Activated B cell treated with CpG ODN at 0.5 μM for 24 hours (primary cell): ENCODE results near the gene FBXO24. TPM values are rescaled to one million over a fixed set of nuclear protein-coding genes. Genes with fewer than 3 reads are reported as not detected.

Source experiments
- ATAC-seq: fragments of 200-7000 bp; cut with Tn5 transposase; one replicate; pipeline ENCODE4 v1.10.0; 2021; ENCODE audit warnings: low read depth, mild to moderate bottlenecking, moderate library complexity
- CTCF ChIA-PET: fragments of 350-600 bp; sonication (Branson Sonifier 250); formaldehyde crosslinking; loops from one replicate; lab custom pipeline; 2021; ENCODE audit warnings: antibody characterized with exemption; lab: Charles Lee
- POLR2A ChIA-PET: fragments of 350-600 bp; sonication (Branson Sonifier 250); formaldehyde crosslinking; loops from one replicate; lab custom pipeline; 2021; ENCODE audit warnings: antibody characterized with exemption; lab: Charles Lee
- DNase-seq: peaks from one replicate; pipeline ENCODE4 v3.0.0; 2022
- H3K27ac Mint-ChIP-seq: one replicate; pipeline ENCODE4 v1.8.0; 2020; ENCODE audit warnings: mixed read lengths
- H3K27me3 Mint-ChIP-seq: one replicate; pipeline ENCODE4 v1.8.0; 2021; ENCODE audit warnings: mixed read lengths
- H3K36me3 Mint-ChIP-seq: one replicate; pipeline ENCODE4 v1.8.0; 2021; ENCODE audit warnings: low read depth, mixed read lengths
- H3K4me1 Mint-ChIP-seq: one replicate; pipeline ENCODE4 v1.8.0; 2021; ENCODE audit warnings: mixed read lengths
- H3K4me3 Mint-ChIP-seq: one replicate; pipeline ENCODE4 v1.8.0; 2020; ENCODE audit warnings: mild to moderate bottlenecking, mixed read lengths
- H3K9me3 Mint-ChIP-seq: one replicate; pipeline ENCODE4 v1.8.0; 2020; ENCODE audit warnings: mixed read lengths
- CTCF ChIP-seq: fragments of 200-600 bp; IDR thresholded peaks from one replicate; pipeline ENCODE4 v1.8.0; 2022; ENCODE audit warnings: antibody characterized with exemption, mild to moderate bottlenecking
- intact Hi-C: fragments of 100-400 bp; cut with micrococcal nuclease; formaldehyde crosslinking; loops from one replicate; pipeline ENCODE4 v1.15.1; 2024
- total RNA-seq: library from RNA; stranded (reverse); gene quantifications from 2 replicates; pipeline ENCODE4 v1.2.3, GENCODE V29; 2022

The FBXO24 gene
- total RNA-seq, 1 donor from 2014 or later: 1.9 TPM

- Mint-ChIP-seq H3K36me3 (peaks cover 1% of the 10 kb centered on the region), H3K4me1 (peaks cover 4% of the 10 kb centered on the region), H3K9me3 (no peaks in the 10 kb centered on the region), H3K4me3 (peak overlapping the region; percentile 89), H3K27me3 (no peaks in the 10 kb centered on the region), H3K27ac (peak overlapping the region; percentile 78)
- intact Hi-C loops: loop anchor here (1.0 kb wide), 4 partner anchors 40 to 72 kb away; partner anchors contain the start of genes FBXO24, GNB2 and LRCH4
- POLR2A ChIA-PET: interaction anchor here (0.6 to 3.9 kb wide), 9 partner anchors 9 to 583 kb away, joined by 3 to 47 read pairs (median 8); partner anchors contain the start of genes FBXO24, LRCH4, MOSPD3 and POP7
- TF ChIP-seq CTCF: no peak
- DNase-seq: peak; percentile 63
- CTCF ChIA-PET: interaction anchor here (0.9 to 3.2 kb wide), 7 partner anchors 19 to 71 kb away, joined by 3 to 22 read pairs (median 3); partner anchors contain the start of genes MOSPD3 and POP7
- ATAC-seq: peak; percentile 71
These were observed 47.0 kb downstream of the FBXO24 start for GRCh38 chr7:100632951-100633717.

DNA sequence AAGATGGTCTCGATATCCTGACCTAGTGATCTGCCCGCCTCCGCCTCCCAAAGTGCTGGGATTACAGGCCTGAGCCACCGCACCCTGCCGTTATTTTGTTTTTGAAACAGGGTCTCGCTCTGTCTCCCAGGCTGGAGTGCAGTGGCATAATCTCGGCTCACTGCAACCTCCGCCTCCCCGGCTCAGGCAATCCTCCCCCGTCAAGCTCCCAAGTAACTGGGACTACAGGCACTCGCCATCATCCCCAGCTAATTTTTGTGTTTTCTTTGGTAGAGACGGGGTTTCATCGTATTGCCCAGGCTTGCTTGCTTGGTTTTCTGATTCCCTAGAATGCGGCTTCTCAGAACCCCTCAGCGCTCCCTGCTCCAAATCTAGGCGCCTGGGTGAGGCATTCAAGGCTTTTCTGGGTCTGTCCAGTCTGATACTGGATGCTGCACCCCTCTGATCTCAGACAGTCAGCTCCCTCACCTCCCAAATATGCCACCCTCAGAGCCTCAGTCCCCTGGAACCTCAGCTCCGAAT lies 53.9 kb downstream of the FBXO24 start:
- TF ChIP-seq CTCF: no peak
- Mint-ChIP-seq H3K36me3 (no peaks in the 10 kb centered on the region), H3K4me3 (no peak overlapping the region), H3K27me3 (peaks cover 6% of the 10 kb centered on the region), H3K27ac (no peak overlapping the region), H3K4me1 (peaks cover 9% of the 10 kb centered on the region), H3K9me3 (no peaks in the 10 kb centered on the region)
- ChIA-PET POLR2A (interaction anchor here (0.7 kb wide), 1 partner anchor 23 kb away, joined by 3 read pairs; no protein-coding TSS in a partner anchor), CTCF (no interaction called here)
- no peak for DNase-seq
- intact Hi-C loops: no loop called here
- ATAC-seq: no peak

DNA sequence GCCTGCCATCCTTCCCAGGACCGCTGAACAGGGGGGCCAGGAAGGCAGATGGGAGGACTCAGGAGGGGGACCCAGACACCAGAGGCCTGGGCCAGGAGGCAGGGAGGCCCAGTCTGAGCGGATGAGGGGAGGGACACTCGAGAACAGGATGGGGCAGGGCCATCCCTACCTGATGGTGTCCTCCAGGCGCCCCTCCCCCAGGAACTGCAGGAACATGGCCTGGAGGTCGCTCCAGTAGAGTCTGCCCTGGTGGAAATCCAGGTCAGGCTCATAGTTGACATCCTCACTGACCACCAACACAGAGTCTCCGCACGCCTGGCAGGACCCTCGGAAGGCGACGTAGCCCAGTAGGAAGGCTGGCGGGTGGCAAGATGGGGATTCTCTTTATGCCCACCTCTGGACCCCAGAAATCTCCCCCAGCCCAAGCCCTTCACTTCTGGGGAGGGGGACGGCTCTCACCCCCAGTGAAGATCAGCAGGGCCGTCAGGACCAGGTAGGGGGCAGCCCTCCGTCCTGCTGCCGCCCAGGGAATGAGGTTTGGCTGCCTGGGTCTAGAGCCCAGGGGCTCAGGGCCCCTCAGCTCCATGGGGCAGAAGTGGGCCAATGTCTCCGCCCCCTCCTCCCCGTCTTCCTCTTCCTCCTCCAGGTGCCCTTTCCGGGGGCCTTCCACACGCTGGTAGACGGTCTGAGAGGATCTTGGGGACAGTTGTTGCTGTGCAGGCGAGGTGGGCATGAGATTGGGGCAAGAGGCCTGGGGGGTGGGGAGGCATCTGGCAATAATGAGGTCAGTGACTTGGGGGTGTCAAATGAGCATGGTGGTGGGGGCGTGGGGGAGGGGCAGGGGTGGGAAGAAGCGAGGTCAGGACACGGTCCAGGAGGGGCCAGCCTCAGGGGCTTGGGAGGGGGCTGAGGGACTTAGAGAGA lies 54.7 kb downstream of the FBXO24 start:
- ChIA-PET POLR2A (no interaction called here), CTCF (no interaction called here)
- no peak overlapping the region for H3K27ac Mint-ChIP-seq
- H3K9me3 Mint-ChIP-seq: no peaks in the 10 kb centered on the region
- DNase-seq (no peak), ATAC-seq (no peak)
- H3K4me3 Mint-ChIP-seq: no peak overlapping the region
- TF ChIP-seq CTCF: no peak
- intact Hi-C loops: no loop called here
- H3K4me1 Mint-ChIP-seq: peaks cover 9% of the 10 kb centered on the region
- peaks cover 11% of the 10 kb centered on the region for H3K27me3 Mint-ChIP-seq
- no peaks in the 10 kb centered on the region for H3K36me3 Mint-ChIP-seq

- intact Hi-C loops: no loop called here
- no peak within 1 kb of the TSS for H3K4me3 Mint-ChIP-seq
- no peak for TF ChIP-seq CTCF
- no peaks in the 10 kb centered on the region for H3K9me3 Mint-ChIP-seq
- ATAC-seq: no peak
- peaks cover 17% of the 10 kb centered on the region for H3K27me3 Mint-ChIP-seq
- ChIA-PET POLR2A (interaction anchor here (0.5 kb wide), 1 partner anchor 276 kb away, joined by 3 read pairs; no protein-coding TSS in a partner anchor), CTCF (no interaction called here)
- H3K4me1 Mint-ChIP-seq: peaks cover 9% of the 10 kb centered on the region
- H3K36me3 Mint-ChIP-seq: no peaks in the 10 kb centered on the region
- DNase-seq: no peak
- no peak within 1 kb of the TSS for H3K27ac Mint-ChIP-seq
These were observed 55.3 kb downstream of the FBXO24 start, which contains the start of gene TFR2 for GRCh38 chr7:100641463-100641859. TFR2 (minus strand) TSS chr7:100641552; CDS start chr7:100641509, 43 bp downstream.
